ENCODE measurements around the gene DEFB132. TPM values are rescaled to one million over a fixed set of nuclear protein-coding genes. Genes with fewer than 3 reads are reported as not detected.

DEFB132 gene
- total and polyA plus RNA-seq, 7 donors: not detected

DNA sequence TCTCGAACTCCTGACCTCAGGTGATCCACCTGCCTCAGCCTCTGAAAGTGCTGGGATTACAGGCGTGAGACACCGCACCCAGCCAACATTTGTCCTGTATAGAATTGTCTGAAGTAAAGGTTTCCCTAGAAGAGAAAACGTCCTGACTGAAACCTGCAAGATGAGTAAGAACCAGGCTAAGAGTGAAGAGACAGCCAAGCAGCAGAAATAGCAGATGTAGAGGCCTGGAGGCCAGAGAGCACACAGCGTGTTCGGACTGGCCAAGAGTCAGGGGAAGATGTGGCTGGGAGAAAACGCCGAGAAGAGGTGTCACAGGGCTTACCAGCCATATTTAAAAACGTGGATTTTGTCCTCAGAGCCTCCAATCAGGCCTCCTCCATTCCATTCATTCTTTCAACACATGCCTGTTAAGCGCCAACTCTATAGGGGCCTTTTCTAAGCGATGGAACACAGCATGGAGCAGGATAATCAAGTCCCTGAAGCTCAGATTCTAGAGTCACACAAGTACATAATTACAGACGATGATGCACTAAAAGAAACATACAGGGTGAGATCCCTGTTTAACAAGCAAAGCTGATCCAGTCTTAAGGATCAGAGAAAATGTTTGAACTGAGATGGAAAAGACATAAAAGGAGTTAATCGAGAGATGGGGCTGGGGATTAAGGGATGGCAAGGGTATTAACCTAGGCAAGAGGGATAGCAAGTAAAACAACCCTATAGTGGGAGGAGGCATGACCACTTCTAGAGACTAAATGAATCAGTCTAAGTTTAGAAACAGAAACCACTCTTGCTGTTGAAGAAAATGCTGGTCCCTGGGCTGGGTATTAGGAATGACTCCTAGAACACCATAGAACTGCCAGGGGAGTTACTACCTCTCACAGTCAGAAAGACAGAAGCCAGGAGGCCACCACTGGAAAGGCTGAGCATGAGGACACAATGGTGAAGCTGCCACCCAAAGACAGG, 44.6 kb downstream of the DEFB132 start:
- 70 to 75% (median 70%) methylated on average over 13 of the region's 13 CpGs for WGBS, 3 donors
- Histone ChIP-seq H3K4me3 (no peak overlapping the region), H3K4me1 (peaks cover 29% of the 10 kb centered on the region), H3K36me3 (ENCODE audit: insufficient read depth in 1 of 2, low read depth in 1 of 2) (peaks cover 0 to 2% of the 10 kb centered on the region in 2 donors), H3K27me3 (ENCODE audit: insufficient read depth in 3 of 3, low read length in 2 of 3) (no peaks in the 10 kb centered on the region), H3K27ac (no peak overlapping the region), H3K9me3 (no peaks in the 10 kb centered on the region)
- TF ChIP-seq, protein P1, sequence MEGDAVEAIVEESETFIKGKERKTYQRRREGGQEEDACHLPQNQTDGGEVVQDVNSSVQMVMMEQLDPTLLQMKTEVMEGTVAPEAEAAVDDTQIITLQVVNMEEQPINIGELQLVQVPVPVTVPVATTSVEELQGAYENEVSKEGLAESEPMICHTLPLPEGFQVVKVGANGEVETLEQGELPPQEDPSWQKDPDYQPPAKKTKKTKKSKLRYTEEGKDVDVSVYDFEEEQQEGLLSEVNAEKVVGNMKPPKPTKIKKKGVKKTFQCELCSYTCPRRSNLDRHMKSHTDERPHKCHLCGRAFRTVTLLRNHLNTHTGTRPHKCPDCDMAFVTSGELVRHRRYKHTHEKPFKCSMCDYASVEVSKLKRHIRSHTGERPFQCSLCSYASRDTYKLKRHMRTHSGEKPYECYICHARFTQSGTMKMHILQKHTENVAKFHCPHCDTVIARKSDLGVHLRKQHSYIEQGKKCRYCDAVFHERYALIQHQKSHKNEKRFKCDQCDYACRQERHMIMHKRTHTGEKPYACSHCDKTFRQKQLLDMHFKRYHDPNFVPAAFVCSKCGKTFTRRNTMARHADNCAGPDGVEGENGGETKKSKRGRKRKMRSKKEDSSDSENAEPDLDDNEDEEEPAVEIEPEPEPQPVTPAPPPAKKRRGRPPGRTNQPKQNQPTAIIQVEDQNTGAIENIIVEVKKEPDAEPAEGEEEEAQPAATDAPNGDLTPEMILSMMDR (IDR thresholded peaks at IDR 0.05): no peak
- intact Hi-C loops (cut with DNase I): no loop called here
- ATAC-seq (no peak), DNase-seq (no peak)

GRCh38 chr20:305745-306144, 48.2 kb downstream of the DEFB132 start:
- Histone ChIP-seq H3K27ac (no peak overlapping the region), H3K36me3 (ENCODE audit: insufficient read depth in 1 of 2, low read depth in 1 of 2) (no peaks in the 10 kb centered on the region), H3K4me1 (peaks cover 10% of the 10 kb centered on the region), H3K9me3 (no peaks in the 10 kb centered on the region), H3K4me3 (no peak overlapping the region), H3K27me3 (ENCODE audit: insufficient read depth in 3 of 3, low read length in 2 of 3) (no peaks in the 10 kb centered on the region)
- WGBS, 3 donors: 63 to 82% (median 77%) methylated on average over 11 of the region's 11 CpGs
- intact Hi-C loops (cut with DNase I): no loop called here
- ATAC-seq (no peak), DNase-seq (no peak)
- TF ChIP-seq, protein P1 (IDR thresholded peaks at IDR 0.05): no peak

DNA sequence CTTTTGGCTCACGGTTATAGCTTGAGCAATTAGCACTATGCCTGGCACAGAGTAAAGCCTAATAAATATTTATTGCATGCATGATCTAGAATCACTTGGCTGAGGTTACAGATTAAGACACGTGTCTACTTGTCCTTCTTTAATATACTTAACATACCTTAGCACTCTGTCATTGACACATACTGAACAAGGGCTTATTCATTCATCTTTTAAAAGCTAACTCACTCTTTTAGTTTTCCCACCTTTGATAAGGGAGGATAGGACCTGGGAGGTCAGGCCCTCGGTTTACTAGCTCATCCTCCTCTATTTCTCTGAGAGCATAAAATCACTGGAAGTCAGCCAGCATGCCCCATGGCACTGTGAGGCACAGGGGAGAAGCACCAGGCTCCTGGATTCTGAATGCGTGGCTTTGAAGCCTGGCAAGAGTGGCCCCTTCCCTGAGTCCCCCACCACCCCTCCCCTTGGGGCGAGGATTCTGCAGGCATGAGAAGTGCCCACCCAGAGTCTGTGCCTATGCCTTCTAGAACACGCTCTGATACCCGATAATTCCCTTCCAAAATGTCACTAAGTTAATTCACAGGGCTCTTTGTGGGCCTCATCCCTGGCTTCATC, 51.0 kb downstream of the DEFB132 start:
- H3K36me3 ChIP-seq (ENCODE audit: insufficient read depth in 1 of 2, low read depth in 1 of 2): no peaks in the 10 kb centered on the region
- no peak overlapping the region for H3K27ac ChIP-seq
- DNase-seq: no peak
- no peak for ATAC-seq
- no peaks in the 10 kb centered on the region for H3K27me3 ChIP-seq (ENCODE audit: insufficient read depth in 3 of 3, low read length in 2 of 3)
- no peaks in the 10 kb centered on the region for H3K4me1 ChIP-seq
- no peak overlapping the region for H3K4me3 ChIP-seq
- 60 to 64% (median 62%) methylated on average over 7 of the region's 7 CpGs for WGBS, 3 donors
- H3K9me3 ChIP-seq: no peaks in the 10 kb centered on the region
- intact Hi-C loops (cut with DNase I): no loop called here
- TF ChIP-seq, protein P1 (IDR thresholded peaks at IDR 0.05): no peak

- Histone ChIP-seq H3K9me3 (no peaks in the 10 kb centered on the region), H3K27ac (peak overlapping the region; percentile 34), H3K36me3 (ENCODE audit: insufficient read depth in 1 of 2, low read depth in 1 of 2) (no peaks in the 10 kb centered on the region), H3K4me3 (peak overlapping the region; percentile 60), H3K27me3 (ENCODE audit: insufficient read depth in 3 of 3, low read length in 2 of 3) (no peaks in the 10 kb centered on the region), H3K4me1 (no peaks in the 10 kb centered on the region)
- TF ChIP-seq, protein P1 (IDR thresholded peaks at IDR 0.05): no peak
- 5 to 15% (median 12%) methylated on average over 6 of the region's 6 CpGs for WGBS, 3 donors
- no peak for DNase-seq
- peak in 1 of 4 donors; percentile 33 for ATAC-seq
- intact Hi-C loops (cut with DNase I): no loop called here
These were observed 51.8 kb downstream of the DEFB132 start for GRCh38 chr20:309306-309840.
